Testis (tissue), 2 donors: ENCODE measurements around the gene PAQR9.

Experiments used
- CTCF ChIP-seq, 3 experiments: fragments of 450-650 bp in 2 of 3; fragments of 200-600 bp in 1 of 3; sonication (generic) in 1 of 3; IDR thresholded peaks; one replicate each; pipeline ENCODE4 v1.5.1; 2016 to 2019; ENCODE audit warnings: antibody characterized with exemption in 3 of 3, mild to moderate bottlenecking in 2 of 3, moderate library complexity in 1 of 3
- POLR2A ChIP-seq: fragments of 450-650 bp; IDR thresholded peaks from one replicate; pipeline ENCODE4 v1.6.1; 2017; ENCODE audit warnings: antibody characterized with exemption, mild to moderate bottlenecking, moderate library complexity

- TF ChIP-seq POLR2A = no peak
- no peak for TF ChIP-seq CTCF (IDR thresholded peaks at IDR 0.05)
Measured at GRCh38 chr3:142958707-142959106, 4.8 kb downstream of the PAQR9 start.
